Activated T-helper 9 cell treated with anti-CD3 and anti-CD28 coated beads, Interleukin-2, amount 50 U/mL, for 16 hours (primary cell): ENCODE measurements around the gene DNAAF3.
A peak's percentile ranks its signal among the peaks of the same experiment; 100 is the strongest.

Experiments used
- DNase-seq: peaks from one replicate; pipeline ENCODE4 v3.0.0-alpha.2; 2020; ENCODE audit warnings: low read depth

DNAAF3 gene

GRCh38 chr19:55116232-55116858 is 50.1 kb downstream of the DNAAF3 start:
- peak; percentile 23 for DNase-seq

- DNase-seq, result no peak
Measured at GRCh38 chr19:55115446-55116065, 50.9 kb downstream of the DNAAF3 start.

GRCh38 chr19:55114566-55115145 is 51.8 kb downstream of the DNAAF3 start:
- no peak for DNase-seq

- DNase-seq, result no peak
Measured at GRCh38 chr19:55113570-55114039, 52.8 kb downstream of the DNAAF3 start.

- no peak for DNase-seq
Measured at GRCh38 chr19:55112777-55113569, 53.4 kb downstream of the DNAAF3 start.

GRCh38 chr19:55112246-55112776 is 54.1 kb downstream of the DNAAF3 start:
- DNase-seq, result no peak

- DNase-seq, result no peak
Measured at GRCh38 chr19:55111238-55111831, 55.1 kb downstream of the DNAAF3 start.

GRCh38 chr19:55109527-55110291 is 56.7 kb downstream of the DNAAF3 start:
- DNase-seq, result no peak
